Measurements from ENCODE around the gene BCAT1.
"Not testable (repeated sequence)": the region's sequence is repeated elsewhere in the genome, so short reads cannot be mapped to it uniquely, and the experiment has no call there.

The BCAT1 gene

DNA sequence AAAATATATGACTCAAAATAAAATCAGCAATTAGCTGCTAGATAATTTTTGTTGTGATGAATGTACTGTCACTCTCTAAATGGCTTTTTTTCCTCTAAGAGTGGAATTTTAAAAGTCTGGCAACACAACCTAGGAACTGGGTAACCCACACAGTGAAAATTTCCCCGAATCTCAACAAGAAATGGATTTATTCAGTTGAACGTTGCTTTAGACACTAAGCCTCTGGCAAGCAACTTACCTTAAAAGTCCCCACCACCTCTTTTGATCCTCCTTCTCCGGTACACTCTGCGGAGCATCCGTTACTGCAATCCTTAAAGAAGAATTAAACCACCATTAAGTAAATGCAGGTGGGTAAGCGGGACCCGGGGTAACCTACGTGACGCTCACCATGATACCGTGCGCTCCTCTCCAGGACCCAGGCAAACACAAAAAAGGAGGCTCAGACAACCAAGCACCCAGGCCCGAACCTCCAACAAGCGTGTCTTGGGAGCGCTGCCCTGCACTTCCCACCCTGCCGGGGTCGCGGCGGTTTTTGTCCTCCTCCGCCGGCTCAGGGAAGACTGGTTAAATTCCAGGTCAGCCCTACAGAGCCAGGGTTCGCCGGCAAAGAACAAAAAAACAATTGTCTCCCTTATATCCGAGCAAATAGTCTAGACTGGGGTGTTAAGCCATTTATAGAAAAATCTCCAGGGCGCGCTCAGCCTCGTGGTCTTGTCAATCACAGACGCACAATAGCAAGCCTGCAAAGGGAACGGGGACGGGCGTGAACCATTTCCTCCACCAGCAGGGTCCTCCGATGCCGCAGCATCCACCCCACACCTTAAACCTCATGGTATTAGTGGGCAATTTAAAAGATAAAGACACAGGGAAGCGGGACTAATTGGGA is 47.1 kb downstream of the BCAT1 start:
- DNase-seq (ENCODE audit: low read depth in 2 of 2): no peak

DNA sequence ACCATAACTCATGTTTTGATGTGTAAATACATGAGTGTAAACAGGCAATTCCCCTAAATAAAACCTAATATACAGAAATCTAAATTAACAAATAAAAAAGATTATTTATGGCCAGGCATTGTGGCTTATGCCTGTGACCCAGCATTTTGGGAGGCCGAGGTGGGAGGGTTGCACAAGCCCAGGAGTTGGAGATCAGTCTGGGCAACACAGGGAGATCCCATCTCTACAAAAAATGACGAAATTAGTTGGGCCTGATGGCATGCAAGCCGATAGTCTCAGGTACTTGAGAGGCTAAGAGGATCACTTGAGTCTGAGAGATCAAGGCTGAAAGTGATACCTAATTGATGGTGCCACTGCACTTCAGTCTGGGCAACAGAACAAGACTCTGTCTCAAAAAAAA is 48.7 kb downstream of the BCAT1 start:
- DNase-seq (ENCODE audit: low read depth in 2 of 2): no peak

GRCh38 chr12:24899503-24900075 is 49.3 kb downstream of the BCAT1 start:
- DNase-seq (ENCODE audit: low read depth in 2 of 2): no peak

DNA sequence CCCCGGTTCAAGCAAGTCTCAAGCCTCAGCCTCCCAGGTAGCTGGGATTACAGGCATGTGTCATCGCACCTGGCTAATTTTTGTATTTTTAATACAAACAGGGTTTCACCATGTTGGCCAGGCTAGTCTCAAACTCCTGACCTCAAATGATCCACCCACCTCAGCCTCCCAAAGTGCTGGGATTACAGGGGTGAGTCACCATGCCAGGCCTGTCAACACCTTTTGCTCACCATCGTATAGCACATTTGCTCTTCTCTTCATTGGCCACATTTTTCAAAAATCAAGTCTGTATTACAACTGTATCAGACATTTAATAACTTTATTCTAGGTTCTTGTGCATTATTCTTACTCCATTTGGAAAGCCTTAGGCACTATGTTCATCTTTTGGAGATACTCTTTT is 50.3 kb downstream of the BCAT1 start:
- no peak for DNase-seq (ENCODE audit: low read depth in 2 of 2)

GRCh38 chr12:24898185-24898584 is 50.7 kb downstream of the BCAT1 start:
- no peak for DNase-seq (ENCODE audit: low read depth in 2 of 2)

DNA sequence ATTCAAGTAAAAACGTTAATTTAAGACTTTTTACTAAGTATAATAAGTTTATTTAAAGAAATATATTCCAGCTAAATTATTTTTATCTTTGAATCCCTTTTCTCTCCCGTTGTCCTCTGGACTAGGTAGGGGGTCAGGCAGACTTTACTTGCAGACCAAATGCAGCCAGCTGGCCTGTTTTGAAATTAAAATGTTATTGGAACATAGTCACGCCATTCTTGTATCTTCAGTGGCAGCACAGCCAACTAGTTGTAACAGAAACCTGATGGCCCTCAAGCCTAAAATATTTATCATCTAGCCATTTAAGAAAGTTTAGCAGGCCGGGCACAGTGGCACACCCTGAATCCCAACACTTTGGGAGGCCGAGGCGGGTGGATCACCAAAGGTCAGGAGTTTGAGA is 52.7 kb downstream of the BCAT1 start:
- no peak for DNase-seq (ENCODE audit: low read depth in 2 of 2)

- no peak for DNase-seq (ENCODE audit: low read depth in 2 of 2)
Measured at GRCh38 chr12:24895612-24896011, 53.3 kb downstream of the BCAT1 start.

- no peak for DNase-seq (ENCODE audit: low read depth in 2 of 2)
Measured at GRCh38 chr12:24894879-24895278, 54.0 kb downstream of the BCAT1 start.

DNA sequence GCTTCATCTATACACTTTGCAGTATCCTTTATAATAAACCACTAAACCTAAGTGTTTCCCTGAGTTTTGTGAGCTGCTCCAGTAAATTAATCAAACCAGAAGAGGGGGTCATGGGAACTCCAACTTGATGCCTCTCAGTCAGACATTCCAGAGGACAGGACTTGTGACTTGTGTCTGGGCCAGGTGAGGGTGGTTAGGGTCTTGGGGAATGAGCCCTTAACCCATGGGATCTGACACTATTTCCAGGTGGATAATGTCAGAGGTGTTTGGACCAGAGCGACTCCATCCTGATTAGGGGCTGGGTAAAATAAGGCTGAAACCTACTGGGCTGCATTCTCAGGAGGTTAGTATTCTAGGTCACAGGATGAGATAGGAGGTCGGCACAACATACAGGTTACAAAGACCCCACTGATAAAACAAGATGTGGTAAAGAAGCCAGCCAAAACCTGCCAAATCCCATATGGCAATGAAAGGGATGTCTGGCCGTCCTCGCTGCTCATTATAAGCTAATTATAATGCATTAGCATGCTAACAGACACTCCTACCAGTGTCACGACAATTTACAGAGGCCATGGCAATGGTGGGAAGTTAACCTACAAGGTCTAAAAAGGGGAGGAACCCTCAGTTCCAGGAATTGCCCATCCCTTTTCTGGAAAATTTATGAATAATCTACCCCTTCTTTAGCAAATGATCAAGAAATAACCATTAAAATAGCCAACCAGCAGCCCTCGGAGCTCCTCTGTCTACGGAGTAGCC is 58.7 kb downstream of the BCAT1 start:
- no peak for DNase-seq (ENCODE audit: low read depth in 2 of 2)

- no peak for DNase-seq (ENCODE audit: low read depth in 2 of 2)
Measured at GRCh38 chr12:24889411-24889810, 59.5 kb downstream of the BCAT1 start.

DNA sequence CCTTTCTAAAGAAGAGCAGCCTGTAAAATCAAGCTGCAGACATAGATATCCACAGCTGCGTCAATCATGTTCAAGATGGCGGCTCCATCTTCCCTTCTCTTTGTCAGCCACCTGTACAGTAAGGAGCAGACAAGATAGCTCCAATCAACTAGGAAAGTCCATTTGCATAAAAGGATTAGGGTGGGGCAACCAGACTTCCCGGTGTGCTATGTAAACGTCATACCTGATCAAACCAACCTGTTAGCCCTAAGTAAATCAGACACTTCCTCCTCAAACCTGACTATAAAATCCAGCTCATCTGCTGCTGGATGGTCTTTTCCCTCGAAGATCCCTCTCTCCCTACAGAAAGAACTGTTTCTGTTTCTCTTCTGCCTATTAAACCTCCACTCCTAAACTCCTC is 60.1 kb downstream of the BCAT1 start:
- DNase-seq (ENCODE audit: low read depth in 2 of 2): no peak

DNA sequence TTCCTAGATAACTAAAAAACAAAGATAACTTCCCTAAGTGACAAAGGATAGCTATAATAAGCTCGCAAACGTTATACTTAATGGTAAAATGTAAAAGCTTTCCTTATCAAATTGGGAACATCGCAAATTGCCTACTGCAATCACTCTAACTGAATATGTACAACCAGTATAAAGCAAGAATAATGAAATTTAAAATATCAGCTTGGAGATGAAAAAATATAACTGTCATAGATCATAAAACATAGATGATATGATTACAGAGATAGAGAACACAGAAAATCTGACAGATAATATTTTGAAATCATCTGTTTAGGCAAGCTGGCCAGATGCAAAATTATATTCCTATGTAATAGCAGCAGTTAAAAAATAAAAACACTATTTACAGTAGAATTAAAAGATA is 64.0 kb downstream of the BCAT1 start:
- no peak for DNase-seq (ENCODE audit: low read depth in 2 of 2)

GRCh38 chr12:24881724-24882371 is 67.1 kb downstream of the BCAT1 start:
- DNase-seq (ENCODE audit: low read depth in 2 of 2): no peak

DNA sequence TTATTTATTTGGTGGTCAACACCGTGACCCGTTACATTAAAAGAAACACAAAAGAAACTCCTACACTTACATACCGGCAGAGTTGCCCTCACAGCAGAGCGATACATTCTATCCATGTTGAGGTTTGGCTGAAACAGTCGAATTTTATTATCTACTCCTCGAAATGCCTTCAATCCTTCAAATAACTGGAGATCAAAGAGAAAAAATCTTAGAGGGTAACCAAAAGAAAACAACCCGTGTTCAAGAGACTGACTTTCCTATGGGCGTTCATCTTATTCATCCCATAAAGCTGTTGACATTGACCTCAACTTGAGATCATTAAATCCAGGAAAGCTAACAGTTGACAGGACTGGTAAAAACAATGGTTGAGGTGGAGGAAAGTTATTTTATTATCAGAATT is 67.7 kb downstream of the BCAT1 start:
- DNase-seq (ENCODE audit: low read depth in 2 of 2): no peak

DNA sequence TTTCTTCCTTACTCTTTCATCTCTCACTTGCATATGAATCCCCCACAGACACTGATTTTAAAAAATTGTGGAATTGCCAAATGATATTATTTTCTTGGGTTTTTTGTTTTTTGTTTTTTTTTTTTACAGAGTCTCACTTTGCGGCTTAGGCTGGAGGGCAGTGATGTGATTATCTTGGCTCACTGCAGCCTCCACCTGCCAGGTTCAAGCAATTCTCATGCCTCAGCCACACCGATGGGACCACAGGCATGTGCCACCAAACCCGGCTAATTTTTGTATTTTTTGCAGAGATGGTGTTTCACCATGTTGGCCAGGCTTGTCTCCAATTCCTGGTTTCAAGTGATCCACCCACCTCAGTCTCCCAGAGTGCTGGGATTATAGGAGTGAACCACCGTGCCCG is 68.2 kb downstream of the BCAT1 start:
- no peak for DNase-seq (ENCODE audit: low read depth in 2 of 2)

DNA sequence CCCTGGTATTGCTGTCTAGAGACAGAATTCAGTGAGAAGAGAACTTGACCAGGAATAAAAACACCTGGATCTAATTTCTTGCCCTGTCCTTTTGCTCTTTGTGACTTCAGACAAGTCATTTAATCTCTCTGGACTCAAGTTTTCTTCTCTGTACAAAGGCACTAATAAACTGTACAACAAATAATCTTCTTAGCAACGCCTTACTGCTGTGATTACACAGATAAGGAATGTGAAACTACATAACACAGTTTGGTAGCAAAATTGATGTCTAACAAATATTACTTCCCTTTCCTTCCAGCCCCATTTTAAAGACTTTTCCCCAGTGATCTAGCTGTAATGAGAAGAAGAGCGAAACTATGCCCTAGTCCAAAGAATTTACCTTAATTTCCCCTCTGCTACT is 69.3 kb downstream of the BCAT1 start:
- DNase-seq (ENCODE audit: low read depth in 2 of 2): no peak

DNA sequence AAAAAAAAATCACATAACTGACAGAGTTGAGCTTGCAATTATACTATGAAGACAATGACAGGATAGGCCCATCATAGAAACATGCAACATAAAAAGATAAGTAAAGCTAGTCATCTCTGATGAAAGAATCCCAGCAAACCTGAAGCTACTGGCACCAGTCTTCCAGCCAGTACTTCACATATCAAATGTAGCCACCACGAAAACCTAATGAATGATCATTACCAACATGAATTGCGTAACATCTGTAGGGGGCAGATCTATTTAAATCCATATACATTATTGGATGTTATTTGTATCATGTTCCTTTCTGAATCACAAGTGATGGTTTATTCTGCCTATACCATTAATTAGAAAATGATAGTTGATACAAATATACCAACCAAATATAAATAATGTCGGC is 73.9 kb downstream of the BCAT1 start:
- DNase-seq (ENCODE audit: low read depth in 2 of 2): no peak

DNA sequence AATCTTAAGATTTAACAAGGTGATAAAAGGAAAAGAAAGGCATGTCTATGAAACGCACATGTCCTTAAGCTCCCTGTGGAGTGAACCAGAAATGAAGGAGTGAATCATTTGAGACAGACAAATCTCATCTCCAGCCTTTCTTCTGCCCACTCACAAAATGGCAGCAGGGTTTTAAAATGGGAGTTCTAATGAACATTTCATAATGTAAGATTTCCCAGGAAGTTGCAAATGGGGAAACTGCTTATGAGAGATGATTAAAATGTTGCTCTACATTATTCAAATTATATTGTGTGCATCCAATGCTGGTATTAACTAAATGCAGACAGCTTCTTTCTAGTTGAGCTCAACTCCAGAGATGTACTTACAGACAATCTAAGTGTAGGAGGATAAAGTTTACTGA is 76.7 kb downstream of the BCAT1 start:
- no peak for DNase-seq (ENCODE audit: low read depth in 2 of 2)

DNA sequence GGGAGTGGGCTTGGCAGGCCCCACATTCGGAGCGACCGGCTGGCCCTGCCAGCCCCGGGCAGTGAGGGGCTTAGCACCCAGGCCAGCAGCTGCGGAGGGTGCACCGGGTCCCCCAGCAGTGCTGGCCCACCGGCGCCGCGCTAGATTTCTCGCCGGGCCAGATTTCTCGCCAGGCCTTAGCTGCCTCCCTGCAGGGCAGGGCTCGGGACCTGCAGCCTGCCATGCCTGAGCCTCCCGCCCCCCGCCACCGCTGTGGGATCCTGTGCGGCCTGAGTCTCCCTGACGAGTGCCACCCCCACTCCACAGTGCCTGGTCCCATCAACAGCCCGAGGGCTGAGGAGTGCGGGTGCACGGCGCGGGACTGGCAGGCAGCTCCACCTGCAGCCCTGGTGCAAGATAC is 82.8 kb downstream of the BCAT1 start:
- DNase-seq (ENCODE audit: low read depth in 2 of 2): not testable (repeated sequence)

DNA sequence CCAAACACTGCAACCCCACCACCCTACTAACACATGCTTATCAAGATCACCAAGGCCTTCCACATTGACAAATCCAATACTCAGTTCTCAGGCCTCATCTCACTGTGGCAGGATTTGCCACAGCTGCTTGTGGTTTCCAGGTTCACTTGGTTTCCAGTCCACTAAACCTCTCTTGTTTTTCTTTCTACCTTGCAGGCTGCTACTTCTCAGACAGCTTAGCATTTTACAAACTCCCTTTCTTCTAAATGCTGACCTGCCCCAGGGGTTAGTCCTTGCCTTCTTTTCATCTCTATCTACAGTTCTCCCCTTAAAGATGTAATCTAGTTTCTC is 84.1 kb downstream of the BCAT1 start:
- no peak for DNase-seq (ENCODE audit: low read depth in 2 of 2)

DNA sequence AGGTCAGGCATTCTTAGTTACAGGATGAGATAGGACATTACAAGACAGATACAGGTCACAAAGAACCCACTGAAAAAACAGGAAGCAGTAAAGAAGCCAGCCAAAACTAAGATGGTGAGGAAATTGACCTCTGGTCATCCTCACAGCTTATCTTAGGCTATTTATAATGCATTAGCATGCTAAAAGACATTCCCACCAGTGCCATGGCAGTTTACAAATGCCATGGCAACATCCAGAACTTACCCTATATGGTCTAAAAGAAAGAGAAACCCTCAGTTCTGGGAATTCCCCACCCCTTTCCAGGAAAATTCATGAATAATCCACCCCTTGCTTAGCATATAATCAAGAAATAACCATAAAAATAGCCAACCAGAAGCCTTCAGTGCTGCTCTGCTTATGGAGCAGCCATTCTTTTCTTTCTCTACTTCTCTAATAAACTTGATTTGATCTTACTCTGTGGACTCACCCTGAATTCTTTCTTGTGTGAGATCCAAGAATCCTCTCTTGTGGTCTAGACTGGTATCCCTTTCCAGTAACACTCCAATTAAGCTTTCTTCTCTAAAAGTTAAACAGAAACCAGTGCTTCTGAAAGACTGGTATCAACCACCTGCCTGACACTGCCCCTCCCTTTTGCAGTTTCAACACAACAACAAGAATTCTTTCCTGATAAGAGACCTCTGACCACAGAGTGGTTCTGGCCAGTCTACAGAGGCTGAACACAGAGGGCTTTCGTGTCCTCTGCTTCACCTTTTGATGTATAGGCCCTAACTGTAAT is 86.9 kb downstream of the BCAT1 start:
- no peak for DNase-seq (ENCODE audit: low read depth in 2 of 2)

- DNase-seq (ENCODE audit: low read depth in 2 of 2): no peak
Measured at GRCh38 chr12:24860546-24860945, 88.4 kb downstream of the BCAT1 start.

All from activated CD4-positive, alpha-beta T cell treated with anti-CD3 and anti-CD28 coated beads for 24 hours (primary cell).